ENCODE results near the gene LIMCH1.

- no peak for TF ChIP-seq POLR2A (IDR thresholded peaks at IDR 0.05; ENCODE audit: borderline replicate concordance, extremely low read depth, insufficient read depth, insufficient read length)
- TF ChIP-seq CTCF (IDR thresholded peaks at IDR 0.05 in 2 of 3, conservative IDR thresholded peaks at IDR 0.05 in 1 of 3; ENCODE audit: borderline replicate concordance in 1 of 3, insufficient read depth in 1 of 3, low read depth in 2 of 3, low read length in 2 of 3) = no peak
- no peak for TF ChIP-seq FOSL1 (IDR thresholded peaks at IDR 0.05; ENCODE audit: low read depth)
- no peak for TF ChIP-seq ATF3 (IDR thresholded peaks at IDR 0.05)
- TF ChIP-seq ZBTB33 (IDR thresholded peaks at IDR 0.05; ENCODE audit: extremely low read depth, insufficient replicate concordance, low read length) = no peak
- TF ChIP-seq TCF7L2 (IDR thresholded peaks at IDR 0.05; ENCODE audit: borderline replicate concordance, extremely low read depth, insufficient read depth, insufficient read length) = no peak
- TF ChIP-seq RAD21 (IDR thresholded peaks at IDR 0.05; ENCODE audit: low read depth) = no peak
- TF ChIP-seq EZH2 (IDR thresholded peaks at IDR 0.05) = no peak
- no peak for TF ChIP-seq CEBPB (IDR thresholded peaks at IDR 0.05; ENCODE audit: low read depth)
- TF ChIP-seq ZNF274 (IDR thresholded peaks at IDR 0.05; ENCODE audit: low read depth, low read length) = no peak
- no peak for TF ChIP-seq MAX (IDR thresholded peaks at IDR 0.05)
- no peak for TF ChIP-seq POLR2AphosphoS5 (IDR thresholded peaks at IDR 0.05; ENCODE audit: low read depth, low read length)
- TF ChIP-seq EZH2phosphoT487 (IDR thresholded peaks at IDR 0.05; ENCODE audit: borderline replicate concordance) = no peak
- TF ChIP-seq JUND (IDR thresholded peaks at IDR 0.05) = no peak
Measured at GRCh38 chr4:41665636-41666207, 127.8 kb downstream of the LIMCH1 start.
